Measurements from ENCODE around the gene DDIT3.

The DDIT3 gene

GRCh38 chr12:57479376-57480115 is 40.8 kb downstream of the DDIT3 start, which contains the start of gene ARHGAP9:
Gene ARHGAP9 (minus strand): TSS chr12:57479866. CDS start chr12:57479406, 460 bp downstream.
- no peak for DNase-seq

DNA sequence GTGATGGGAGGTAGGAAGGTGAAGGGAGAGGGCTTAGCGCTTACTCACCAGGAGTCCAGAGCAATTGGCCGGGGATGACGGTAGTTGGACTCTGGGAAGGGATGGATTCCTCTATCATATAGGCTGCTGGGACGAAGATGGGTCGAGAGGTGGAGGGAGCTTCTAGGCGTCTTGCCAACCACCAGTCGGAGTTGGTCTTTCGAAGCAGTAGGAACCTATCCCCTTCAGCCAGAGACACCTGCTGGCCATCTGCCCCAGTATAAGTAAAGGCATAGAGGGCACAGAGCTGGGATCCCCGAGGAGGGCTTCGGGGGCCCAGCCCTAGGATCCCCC is 41.3 kb downstream of the DDIT3 start:
- DNase-seq: no peak

GRCh38 chr12:57477710-57478681 is 42.3 kb downstream of the DDIT3 start:
- no peak for DNase-seq

DNA sequence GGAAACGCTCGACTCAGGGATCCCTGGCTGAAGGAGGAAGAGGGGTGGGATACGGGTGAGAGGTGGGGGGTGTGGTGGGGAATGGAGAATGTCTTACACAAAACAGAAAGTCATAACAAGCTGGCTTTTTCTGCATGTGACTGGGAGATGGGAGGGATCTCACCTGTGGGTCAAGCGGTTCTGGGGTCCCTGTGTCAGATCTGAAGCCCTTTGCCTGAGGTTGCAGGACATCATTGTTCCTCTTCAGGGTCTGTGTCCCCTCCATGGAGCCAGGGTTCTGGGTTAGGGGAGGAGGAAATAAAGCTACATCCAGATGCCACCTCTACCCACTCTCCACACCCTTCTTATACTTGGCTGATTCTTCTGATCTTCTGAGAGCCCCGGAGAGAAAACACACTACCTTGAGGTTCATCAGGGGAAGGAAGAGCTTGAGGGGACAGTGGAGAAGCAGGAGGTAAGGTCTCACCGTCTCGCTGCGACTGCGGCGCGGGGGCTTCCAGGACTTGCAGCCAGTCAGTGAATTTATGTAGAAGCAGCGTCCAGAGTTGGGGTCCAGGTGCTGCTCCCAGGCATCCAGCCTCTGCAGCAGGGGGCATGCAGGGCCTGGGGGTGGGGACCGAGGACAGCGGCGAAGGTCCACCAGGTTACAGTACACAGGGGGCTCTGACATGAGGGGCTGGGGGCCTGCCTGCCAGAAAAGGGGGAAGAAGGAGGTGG is 43.2 kb downstream of the DDIT3 start:
- DNase-seq: no peak

GRCh38 chr12:57476162-57476992 is 43.9 kb downstream of the DDIT3 start:
- DNase-seq: no peak

- DNase-seq: no peak
Measured at GRCh38 chr12:57475271-57476161, 44.8 kb downstream of the DDIT3 start.

DNA sequence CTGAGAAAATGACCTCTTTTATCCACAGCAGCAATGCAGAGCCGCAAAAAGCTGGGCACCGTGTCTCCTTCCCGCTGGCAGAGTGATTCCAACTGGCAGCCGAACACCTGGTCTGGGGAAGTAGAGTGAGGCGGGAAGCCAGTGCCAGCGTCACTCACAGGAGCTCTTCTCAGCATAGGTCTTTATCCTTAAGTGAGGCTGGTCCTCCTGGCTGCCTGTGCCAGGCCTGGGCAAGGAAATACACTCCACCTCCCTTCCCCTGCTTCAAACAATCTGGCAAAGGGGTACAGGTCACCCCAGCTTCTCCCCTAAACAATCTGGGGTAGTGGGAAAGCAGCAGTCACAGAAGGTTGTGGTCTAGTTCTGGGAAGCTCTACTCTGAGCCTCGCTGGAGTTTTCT is 45.5 kb downstream of the DDIT3 start:
- DNase-seq: no peak

DNA sequence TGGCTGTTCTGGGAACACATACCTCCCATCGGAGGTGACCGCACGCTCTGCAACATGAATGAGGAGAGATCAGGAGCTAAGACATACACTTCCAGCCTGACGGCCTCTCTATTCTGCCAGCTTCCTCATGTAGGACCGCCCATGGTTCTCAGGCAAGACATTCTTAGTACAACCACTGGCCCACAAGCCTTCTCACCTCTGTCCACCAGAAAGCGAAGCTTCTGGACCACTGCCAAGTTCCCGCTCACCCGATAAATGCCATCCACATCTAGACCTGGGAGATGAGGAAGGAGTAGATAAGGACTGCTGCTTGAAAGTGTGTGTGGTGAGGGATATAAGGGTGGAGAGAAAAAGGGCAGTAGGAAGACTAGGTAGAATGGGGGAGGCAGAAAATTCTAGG is 45.9 kb downstream of the DDIT3 start:
- DNase-seq: no peak

GRCh38 chr12:57473886-57474285 is 46.4 kb downstream of the DDIT3 start:
- no peak for DNase-seq

GRCh38 chr12:57473392-57473791 is 46.9 kb downstream of the DDIT3 start:
- no peak for DNase-seq

DNA sequence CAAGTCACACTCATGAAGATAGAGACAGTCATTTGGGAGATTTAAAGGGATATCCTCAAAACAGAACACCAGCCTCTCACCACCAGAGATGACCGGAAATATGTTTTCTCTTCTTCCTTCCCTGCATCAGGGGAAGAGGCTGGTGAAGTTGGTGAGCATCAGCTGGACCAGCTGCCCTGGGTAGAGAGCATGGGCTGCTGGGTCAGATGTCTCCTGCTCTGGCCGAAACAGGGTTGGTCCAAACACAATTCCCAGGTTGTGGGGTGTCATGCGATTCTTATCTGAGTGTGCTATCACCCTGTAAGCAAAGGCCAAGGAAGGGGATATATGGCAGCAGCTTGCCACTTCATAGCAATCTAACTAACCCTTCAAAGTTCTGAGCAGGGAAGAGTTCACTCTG is 47.9 kb downstream of the DDIT3 start:
- DNase-seq: no peak

DNA sequence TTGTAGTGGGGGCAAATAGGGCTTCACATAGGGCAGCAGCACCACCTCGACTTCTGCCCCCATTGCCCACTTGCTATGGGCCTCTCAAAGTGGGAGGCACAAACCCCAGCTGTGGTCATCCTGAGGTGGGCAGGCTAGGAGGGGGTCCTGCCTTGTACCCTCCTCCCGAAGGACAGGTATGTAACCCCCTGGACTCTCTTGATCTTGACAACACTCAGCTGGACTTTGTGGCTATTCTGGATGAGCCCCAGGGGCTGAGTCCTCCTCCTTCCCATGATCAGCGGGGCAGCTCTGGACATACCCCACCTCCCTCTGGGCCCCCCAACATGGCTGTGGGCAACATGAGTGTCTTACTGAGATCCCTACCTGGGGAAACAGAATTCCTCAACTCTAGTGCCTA is 48.7 kb downstream of the DDIT3 start:
- no peak for DNase-seq

DNA sequence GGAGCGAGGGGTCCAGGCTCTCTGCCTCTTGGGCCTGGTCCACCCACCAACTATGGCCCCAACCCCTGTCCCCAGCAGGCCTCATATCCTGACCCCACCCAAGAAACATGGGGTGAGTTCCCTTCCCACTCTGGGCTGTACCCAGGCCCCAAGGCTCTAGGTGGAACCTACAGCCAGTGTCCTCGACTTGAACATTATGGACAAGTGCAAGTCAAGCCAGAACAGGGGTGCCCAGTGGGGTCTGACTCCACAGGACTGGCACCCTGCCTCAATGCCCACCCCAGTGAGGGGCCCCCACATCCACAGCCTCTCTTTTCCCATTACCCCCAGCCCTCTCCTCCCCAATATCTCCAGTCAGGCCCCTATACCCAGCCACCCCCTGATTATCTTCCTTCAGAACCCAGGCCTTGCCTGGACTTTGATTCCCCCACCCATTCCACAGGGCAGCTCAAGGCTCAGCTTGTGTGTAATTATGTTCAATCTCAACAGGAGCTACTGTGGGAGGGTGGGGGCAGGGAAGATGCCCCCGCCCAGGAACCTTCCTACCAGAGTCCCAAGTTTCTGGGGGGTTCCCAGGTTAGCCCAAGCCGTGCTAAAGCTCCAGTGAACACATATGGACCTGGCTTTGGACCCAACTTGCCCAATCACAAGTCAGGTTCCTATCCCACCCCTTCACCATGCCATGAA is 49.2 kb downstream of the DDIT3 start:
- DNase-seq: no peak

DNA sequence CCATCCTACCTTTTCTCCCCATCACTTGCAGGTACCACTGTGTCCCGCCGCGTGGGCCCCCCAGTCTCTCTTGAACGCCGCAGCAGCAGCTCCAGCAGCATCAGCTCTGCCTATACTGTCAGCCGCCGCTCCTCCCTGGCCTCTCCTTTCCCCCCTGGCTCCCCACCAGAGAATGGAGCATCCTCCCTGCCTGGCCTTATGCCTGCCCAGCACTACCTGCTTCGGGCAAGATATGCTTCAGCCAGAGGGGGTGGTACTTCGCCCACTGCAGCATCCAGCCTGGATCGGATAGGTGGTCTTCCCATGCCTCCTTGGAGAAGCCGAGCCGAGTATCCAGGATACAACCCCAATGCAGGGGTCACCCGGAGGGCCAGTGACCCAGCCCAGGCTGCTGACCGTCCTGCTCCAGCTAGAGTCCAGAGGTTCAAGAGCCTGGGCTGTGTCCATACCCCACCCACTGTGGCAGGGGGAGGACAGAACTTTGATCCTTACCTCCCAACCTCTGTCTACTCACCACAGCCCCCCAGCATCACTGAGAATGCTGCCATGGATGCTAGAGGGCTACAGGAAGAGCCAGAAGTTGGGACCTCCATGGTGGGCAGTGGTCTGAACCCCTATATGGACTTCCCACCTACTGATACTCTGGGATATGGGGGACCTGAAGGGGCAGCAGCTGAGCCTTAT is 49.9 kb downstream of the DDIT3 start:
- no peak for DNase-seq

- no peak for DNase-seq
Measured at GRCh38 chr12:57469296-57470164, 50.8 kb downstream of the DDIT3 start.

DNA sequence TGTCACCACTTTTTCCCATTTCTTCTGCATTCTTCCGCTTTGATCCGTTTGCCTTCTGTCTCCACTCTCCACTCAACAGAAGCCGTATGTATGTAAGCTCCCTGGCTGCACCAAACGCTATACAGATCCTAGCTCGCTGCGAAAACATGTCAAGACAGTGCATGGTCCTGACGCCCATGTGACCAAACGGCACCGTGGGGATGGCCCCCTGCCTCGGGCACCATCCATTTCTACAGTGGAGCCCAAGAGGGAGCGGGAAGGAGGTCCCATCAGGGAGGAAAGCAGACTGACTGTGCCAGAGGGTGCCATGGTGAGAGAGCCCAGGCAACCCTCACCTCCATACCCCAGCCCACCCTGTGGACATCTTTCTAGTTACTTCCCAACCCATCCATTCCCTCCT is 52.4 kb downstream of the DDIT3 start:
- no peak for DNase-seq

- DNase-seq: no peak
Measured at GRCh38 chr12:57467212-57467874, 53.0 kb downstream of the DDIT3 start.

All from NCI-H2171 treated with DMSO at 0.1 percent for 48 hours (cell line).